Ovary (tissue), 3 donors: Measurements from ENCODE around the gene YARS1.

Experiments
- EP300 ChIP-seq: sonication (generic); formaldehyde crosslinking; IDR thresholded peaks from one replicate; pipeline ENCODE4 v1.6.1; 2017; ENCODE audit warnings: antibody characterized with exemption
- POLR2A ChIP-seq: fragments of 450-650 bp; IDR thresholded peaks from one replicate; pipeline ENCODE4 v1.6.1; 2017; ENCODE audit warnings: antibody characterized with exemption, mild to moderate bottlenecking, moderate library complexity
- TF ChIP-seq, protein P1 (sequence below), 3 donors: fragments of 450-650 bp in 2 of 3; fragments of 200-600 bp in 1 of 3; IDR thresholded peaks; one replicate each; pipeline versions ENCODE4 v1.5.1 to v1.8.0; 2016 to 2022; ENCODE audit warnings: antibody characterized with exemption in 3 of 3, mild to moderate bottlenecking in 1 of 3
- donor health status: DM: no; HTN: no; CAD: no.

DNA sequence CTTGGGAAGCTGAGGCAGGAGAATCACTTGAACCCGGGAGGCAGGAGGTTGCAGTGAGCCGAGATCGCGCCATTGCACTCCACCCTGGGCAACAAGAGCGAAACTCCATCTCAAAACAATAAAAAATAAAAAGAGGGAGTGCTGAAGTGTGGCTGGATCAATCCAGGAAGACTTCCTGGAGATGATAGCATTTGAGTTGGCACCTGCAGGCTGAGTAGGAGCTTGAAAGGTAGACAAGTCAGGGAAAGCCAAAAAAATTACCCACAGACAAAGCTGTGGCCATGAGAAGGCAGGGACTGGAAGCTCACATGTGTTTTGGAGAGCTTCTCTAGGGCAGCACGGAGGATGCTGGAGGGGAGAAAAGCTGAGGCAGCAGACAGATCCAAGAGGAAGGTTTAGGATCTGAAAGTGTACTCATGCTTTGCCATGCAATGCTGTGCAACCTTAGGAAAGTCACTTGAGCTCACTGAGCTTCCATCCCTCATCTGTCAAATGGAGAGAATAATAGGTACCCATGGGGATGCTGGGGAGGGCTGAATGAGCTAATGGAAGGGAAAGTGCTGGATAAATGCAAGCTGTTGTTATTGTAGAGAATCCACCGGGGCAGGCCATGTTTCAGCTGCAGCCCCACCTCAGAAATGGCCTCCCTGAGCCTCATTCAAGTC, 88.6 kb downstream of the YARS1 start:
- TF ChIP-seq, protein P1, sequence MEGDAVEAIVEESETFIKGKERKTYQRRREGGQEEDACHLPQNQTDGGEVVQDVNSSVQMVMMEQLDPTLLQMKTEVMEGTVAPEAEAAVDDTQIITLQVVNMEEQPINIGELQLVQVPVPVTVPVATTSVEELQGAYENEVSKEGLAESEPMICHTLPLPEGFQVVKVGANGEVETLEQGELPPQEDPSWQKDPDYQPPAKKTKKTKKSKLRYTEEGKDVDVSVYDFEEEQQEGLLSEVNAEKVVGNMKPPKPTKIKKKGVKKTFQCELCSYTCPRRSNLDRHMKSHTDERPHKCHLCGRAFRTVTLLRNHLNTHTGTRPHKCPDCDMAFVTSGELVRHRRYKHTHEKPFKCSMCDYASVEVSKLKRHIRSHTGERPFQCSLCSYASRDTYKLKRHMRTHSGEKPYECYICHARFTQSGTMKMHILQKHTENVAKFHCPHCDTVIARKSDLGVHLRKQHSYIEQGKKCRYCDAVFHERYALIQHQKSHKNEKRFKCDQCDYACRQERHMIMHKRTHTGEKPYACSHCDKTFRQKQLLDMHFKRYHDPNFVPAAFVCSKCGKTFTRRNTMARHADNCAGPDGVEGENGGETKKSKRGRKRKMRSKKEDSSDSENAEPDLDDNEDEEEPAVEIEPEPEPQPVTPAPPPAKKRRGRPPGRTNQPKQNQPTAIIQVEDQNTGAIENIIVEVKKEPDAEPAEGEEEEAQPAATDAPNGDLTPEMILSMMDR (IDR thresholded peaks at IDR 0.05), result no peak
- TF ChIP-seq POLR2A (no peak), EP300 (no peak)
